Activated naive CD8-positive, alpha-beta T cell treated with anti-CD3 and anti-CD28 coated beads, Interleukin-2, amount 50 U/mL, for 16 hours (primary cell): ENCODE results near the gene SLC39A12.
"Not testable (repeated sequence)": the region's sequence is repeated elsewhere in the genome, so short reads cannot be mapped to it uniquely, and the experiment has no call there.

Experiments
- DNase-seq: peaks from one replicate; pipeline ENCODE4 v3.0.0-alpha.2; 2020; ENCODE audit warnings: low read depth, low spot score

The SLC39A12 gene

DNA sequence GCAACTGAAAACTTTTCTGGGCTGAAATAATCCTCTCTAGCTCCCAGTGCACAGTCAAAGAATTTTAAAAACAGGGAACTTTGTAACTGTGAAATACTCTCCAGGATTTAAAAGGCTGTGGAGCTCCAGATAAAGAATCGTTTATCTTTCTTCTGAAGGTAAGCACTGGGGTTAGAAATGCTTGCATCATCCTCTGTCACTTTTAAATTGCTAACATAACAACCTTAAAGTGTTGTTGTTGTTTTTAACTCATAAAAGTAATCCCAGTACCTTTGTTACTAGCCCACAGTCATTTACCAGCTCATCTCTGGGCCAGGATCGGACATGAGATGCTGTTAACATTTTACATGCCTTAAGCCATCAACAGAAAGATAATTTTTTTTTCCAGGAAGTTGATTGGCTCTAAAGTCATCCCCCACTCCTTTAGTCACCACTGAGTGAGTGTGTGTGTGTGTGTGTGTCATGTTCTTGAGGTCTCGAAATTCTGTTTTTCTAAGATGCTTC lies at the start of gene SLC39A12:
Gene SLC39A12 (plus strand): TSS at position 51 of the 504 bp plus-strand sequence. CDS start 1,359 bp downstream, outside the sequence.
- DNase-seq: no peak

- DNase-seq: no peak
Measured at GRCh38 chr10:17904564-17904963, 47.2 kb upstream of the SLC39A12 start.

DNA sequence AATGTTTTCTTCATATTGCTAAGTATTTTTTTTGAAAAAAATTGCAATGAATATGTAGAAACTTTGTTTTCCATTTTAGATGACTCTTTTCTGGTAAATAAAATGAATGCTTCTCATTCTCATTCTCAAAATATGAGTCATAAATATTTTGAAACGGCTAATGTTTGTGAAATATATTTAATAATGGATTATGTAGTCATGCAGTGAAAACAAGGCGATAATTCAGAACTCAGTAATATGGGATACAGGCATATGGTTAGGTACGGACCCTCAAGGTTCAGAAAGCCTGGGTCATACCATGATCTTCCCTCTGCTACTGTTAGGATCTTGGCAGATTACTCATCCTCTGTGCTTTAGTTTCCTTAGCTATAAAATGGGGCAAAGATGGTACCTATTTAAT lies 46.2 kb upstream of the SLC39A12 start:
- DNase-seq: no peak

GRCh38 chr10:17906002-17906401 lies 45.7 kb upstream of the SLC39A12 start:
- DNase-seq: no peak

GRCh38 chr10:17907641-17908040 lies 44.1 kb upstream of the SLC39A12 start:
- DNase-seq: no peak

GRCh38 chr10:17910125-17910789 lies 41.5 kb upstream of the SLC39A12 start:
- no peak for DNase-seq

- no peak for DNase-seq
Measured at GRCh38 chr10:17912754-17913153, 39.0 kb upstream of the SLC39A12 start.

- DNase-seq: no peak
Measured at GRCh38 chr10:17913604-17914003, 38.1 kb upstream of the SLC39A12 start.

DNA sequence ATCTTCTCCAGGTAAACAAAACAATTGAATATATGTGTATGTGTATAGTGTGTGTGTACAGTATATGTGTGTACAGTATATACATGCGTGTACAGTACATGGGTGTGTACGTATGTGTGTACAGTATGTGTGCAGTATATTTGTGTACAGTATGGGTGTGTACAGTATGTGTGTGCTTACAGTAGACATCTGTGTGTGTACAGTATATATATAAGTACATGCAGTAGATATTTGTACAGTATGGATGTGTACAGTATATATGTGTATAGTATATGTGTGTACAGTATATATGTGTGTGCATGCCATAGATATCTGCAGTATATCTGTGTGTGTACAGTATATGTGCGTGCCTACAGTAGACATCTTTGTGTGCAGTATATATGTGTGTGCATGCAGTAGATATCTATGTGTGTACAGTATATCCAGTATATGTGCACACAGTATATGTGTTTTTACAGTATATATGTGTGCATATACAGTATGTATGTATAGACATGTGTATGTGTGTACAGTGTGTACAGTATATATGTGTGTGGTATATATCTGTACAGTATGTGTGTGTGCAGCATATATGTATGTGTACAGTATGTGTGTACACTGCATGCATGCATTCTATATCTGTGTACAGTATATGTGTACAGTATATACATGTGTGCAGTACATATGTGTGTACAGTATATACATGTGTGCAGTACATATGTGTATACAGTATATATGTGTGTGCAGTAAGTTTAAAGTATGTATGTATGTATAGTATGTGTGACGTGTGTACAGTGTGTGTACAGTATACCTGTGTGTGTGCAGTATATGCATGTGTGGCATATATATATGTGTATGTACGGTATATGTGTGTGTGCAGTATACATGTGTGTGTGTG lies 37.3 kb upstream of the SLC39A12 start:
- no peak for DNase-seq

- DNase-seq: no peak
Measured at GRCh38 chr10:17915181-17915580, 36.5 kb upstream of the SLC39A12 start.

GRCh38 chr10:17918187-17918903 lies 33.4 kb upstream of the SLC39A12 start:
- no peak for DNase-seq

DNA sequence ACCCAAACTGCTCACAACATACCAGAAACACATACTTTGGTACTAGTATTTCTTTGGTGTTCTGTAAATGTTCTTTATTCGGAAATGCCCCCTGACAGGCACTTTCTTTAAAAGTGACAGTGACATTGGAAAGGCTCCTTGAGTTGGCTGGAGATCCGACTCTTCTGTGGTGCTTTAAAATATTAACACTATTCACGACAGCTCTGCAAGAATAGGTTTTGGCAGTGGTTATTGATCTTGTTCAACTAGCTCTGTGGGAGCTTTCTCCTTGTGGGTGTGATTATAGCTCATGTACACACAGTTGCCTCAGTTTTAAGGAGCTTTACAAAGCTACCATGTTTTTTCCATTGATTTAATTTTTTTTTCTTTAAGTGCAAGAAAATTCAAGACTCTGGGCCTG lies 30.3 kb upstream of the SLC39A12 start:
- DNase-seq: no peak

DNA sequence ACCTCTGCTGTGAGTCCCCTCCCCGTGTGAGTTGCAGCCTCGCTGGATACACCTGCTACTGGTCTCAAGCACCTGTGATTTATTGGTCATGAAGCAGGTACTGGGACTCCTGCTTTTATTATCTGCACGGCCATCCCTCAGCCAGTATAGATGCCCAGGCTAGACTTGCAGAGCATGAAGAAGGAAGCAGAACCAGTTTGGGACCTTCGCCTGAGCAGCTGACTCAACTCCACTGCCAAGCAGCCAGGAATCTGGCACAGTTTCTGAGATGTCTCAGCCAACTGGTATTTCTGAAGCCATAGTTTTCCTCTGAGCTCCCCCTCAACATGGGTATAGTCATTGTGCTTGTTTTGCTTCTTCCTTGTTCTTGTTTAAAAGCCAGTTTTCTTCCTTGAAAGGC lies 28.0 kb upstream of the SLC39A12 start:
- no peak for DNase-seq

DNA sequence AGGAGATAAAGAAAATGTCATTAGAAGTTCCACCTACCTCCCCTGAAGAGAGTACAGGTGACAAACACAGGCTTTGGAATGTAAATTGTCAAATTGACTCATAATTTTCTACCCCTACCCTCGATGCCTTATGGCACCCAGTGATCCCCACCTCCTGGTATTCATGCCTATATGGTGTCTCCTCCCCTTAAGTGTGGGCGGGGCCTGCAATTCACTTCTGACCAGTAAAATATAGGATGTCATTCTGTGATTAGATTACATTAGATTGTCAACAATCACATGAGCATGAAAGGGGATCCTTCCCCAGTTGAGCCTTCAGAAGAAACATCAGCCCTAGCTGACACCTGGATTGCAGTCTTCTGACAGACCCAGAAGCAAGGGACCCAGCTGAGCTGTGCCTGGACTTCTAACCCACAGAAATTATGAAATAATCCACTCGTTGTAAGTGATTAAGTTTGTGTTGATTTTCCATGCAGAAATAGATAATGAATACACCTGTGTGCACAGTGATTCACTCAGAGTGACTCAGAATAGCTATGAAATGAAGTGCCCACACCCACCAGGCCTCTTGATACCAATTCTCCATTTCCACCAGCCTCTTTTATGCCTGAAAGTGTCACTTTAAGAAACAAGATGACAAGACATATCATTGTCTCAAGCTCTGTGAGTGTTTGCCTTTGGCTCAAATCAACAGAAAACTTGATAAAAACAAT lies 8.5 kb upstream of the SLC39A12 start:
- no peak for DNase-seq

GRCh38 chr10:17950269-17950668 lies 1.4 kb upstream of the SLC39A12 start:
- not testable (repeated sequence) for DNase-seq

- no peak for DNase-seq
Measured at GRCh38 chr10:17950726-17951125, 992 bp upstream of the SLC39A12 start.

- DNase-seq: not testable (repeated sequence)
Measured at GRCh38 chr10:17954372-17954771, 2.7 kb downstream of the SLC39A12 start.

GRCh38 chr10:17954861-17955260 lies 3.1 kb downstream of the SLC39A12 start:
- no peak for DNase-seq

- DNase-seq: no peak
Measured at GRCh38 chr10:17958049-17958448, 6.3 kb downstream of the SLC39A12 start.

GRCh38 chr10:17959870-17960269 lies 8.2 kb downstream of the SLC39A12 start:
- no peak for DNase-seq
